ENCODE measurements around the gene SIGLEC9. TPM values are rescaled to one million over a fixed set of nuclear protein-coding genes. Genes with fewer than 3 reads are reported as not detected.

The SIGLEC9 gene
- total RNA-seq, 1 donor from 2014 or later, result 24.8 TPM

DNA sequence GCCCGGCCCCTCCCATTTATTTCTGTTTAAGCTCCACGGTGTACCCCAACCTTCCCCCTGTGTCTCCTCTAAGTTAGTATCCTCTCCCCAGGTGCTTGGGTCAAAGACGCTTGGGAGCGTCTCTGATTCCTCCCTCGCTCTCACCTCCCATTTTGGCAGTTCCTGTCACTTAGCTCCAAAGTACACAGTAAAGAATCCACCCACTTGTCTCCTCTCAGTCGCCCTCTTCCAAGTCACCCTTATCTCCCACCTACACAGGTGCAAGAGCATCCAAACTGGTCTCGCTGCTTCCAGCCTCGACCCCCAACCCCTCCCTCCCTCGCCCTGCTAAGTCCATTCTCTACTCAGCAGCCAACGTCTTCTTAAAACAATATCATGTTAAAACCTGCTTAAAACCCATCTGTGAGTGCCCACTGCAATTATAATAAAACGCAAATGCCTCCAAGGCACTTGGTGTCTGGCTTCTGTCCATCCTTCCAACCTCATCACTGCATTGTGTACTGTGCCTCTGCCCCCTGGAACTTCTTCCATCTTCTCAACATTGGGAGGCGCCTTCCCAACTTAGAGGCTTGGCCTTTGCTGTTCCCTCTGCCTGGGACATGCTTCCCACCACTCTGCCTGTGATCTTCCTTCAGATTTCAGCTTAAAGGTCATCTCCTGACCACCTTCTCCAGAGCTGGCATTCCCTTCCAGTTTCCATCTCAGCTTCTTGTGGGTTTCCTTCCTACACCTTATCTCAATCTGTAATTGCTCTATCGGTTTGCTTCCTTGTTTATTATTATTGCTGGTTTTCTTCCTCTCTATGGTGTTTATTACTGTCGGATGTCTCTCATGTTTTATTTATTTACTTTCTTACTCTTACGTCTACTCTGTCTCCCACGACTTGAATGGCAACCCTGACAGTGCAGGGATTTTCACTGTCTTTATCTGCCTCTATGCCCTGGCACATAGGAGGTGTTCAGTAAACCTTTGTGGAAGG lies 32.5 kb upstream of the SIGLEC9 start:
- intact Hi-C loops (cut with DNase I), result no loop called here
- no peak overlapping the region for H3K27ac ChIP-seq
- no peaks in the 10 kb centered on the region for H3K36me3 ChIP-seq
- ATAC-seq (no peak), DNase-seq (no peak)
- TF ChIP-seq, protein P1, sequence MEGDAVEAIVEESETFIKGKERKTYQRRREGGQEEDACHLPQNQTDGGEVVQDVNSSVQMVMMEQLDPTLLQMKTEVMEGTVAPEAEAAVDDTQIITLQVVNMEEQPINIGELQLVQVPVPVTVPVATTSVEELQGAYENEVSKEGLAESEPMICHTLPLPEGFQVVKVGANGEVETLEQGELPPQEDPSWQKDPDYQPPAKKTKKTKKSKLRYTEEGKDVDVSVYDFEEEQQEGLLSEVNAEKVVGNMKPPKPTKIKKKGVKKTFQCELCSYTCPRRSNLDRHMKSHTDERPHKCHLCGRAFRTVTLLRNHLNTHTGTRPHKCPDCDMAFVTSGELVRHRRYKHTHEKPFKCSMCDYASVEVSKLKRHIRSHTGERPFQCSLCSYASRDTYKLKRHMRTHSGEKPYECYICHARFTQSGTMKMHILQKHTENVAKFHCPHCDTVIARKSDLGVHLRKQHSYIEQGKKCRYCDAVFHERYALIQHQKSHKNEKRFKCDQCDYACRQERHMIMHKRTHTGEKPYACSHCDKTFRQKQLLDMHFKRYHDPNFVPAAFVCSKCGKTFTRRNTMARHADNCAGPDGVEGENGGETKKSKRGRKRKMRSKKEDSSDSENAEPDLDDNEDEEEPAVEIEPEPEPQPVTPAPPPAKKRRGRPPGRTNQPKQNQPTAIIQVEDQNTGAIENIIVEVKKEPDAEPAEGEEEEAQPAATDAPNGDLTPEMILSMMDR (IDR thresholded peaks at IDR 0.05), result no peak
- H3K9me3 ChIP-seq, result no peaks in the 10 kb centered on the region
- no peaks in the 10 kb centered on the region for H3K27me3 ChIP-seq (ENCODE audit: low read depth)
- H3K4me1 ChIP-seq, result no peaks in the 10 kb centered on the region
- H3K4me3 ChIP-seq, result no peak overlapping the region

DNA sequence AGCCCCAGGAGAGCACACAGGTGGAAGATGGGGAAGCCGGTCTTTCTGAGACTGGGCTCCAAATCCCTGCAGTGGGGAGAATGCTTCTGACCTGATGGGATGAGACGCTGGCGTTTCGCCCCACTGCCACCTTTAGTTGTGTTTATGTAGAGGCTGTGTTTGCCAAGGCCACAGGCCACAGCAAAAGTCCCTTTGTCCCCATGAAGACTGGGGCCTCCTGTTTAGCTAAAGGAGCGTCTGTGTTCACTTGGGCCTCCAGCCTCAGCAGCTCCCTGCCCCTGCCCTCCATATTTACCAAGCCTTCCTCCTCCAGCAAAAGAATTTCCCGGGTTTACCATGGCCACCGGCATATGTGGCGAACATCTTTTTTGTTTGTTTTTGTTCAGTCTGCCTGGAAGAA lies 31.6 kb upstream of the SIGLEC9 start:
- H3K36me3 ChIP-seq, result peaks cover 5% of the 10 kb centered on the region
- H3K4me3 ChIP-seq, result no peak overlapping the region
- no peaks in the 10 kb centered on the region for H3K27me3 ChIP-seq (ENCODE audit: low read depth)
- DNase-seq (no peak), ATAC-seq (no peak)
- intact Hi-C loops (cut with DNase I), result no loop called here
- no peaks in the 10 kb centered on the region for H3K9me3 ChIP-seq
- no peaks in the 10 kb centered on the region for H3K4me1 ChIP-seq
- H3K27ac ChIP-seq, result no peak overlapping the region
- TF ChIP-seq, protein P1 (IDR thresholded peaks at IDR 0.05), result no peak

DNA sequence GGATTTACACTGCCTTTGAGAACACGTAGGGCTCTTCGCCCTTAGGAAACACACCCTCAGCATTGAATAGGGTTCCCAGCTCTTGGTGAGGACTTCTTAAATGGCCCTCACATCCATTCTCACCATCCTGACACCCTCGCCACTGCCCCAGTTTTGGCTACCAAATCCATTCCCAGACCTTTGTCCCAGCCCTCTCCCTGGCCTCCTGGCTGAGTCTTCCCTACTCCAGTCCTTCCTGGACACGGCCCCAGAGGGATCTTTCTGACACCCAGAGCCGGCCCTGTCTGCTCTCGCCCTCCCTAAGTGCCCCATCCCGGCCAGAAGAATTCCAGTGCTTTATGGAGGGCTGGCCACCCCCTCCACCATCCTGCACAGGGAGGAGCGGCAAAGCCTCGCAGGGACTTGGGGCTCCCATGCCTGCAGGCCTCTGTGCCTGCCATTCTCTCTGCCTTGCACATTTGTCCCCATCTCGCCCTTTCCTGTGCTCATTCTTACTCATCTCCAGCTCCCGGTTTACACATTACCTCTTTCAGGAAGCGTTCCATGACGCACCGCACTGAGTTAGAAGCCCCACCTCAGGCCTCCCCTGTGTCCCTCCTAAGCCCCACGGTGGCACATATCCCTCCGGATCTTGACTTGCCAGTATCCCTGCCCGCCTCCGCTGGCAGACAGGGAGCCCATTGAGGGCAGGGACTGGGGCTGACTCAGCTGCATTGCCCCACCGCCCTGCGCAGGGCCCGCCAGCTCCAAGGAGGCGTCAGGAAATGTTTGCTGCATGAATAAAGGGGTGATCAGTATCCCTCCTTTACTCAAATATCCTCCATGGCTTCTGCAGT lies 31.0 kb upstream of the SIGLEC9 start:
- Histone ChIP-seq H3K36me3 (peaks cover 8% of the 10 kb centered on the region), H3K27ac (no peak overlapping the region), H3K9me3 (no peaks in the 10 kb centered on the region), H3K27me3 (ENCODE audit: low read depth) (no peaks in the 10 kb centered on the region), H3K4me1 (no peaks in the 10 kb centered on the region), H3K4me3 (no peak overlapping the region)
- TF ChIP-seq, protein P1 (IDR thresholded peaks at IDR 0.05), result no peak
- DNase-seq, result no peak
- intact Hi-C loops (cut with DNase I), result no loop called here
- no peak for ATAC-seq

DNA sequence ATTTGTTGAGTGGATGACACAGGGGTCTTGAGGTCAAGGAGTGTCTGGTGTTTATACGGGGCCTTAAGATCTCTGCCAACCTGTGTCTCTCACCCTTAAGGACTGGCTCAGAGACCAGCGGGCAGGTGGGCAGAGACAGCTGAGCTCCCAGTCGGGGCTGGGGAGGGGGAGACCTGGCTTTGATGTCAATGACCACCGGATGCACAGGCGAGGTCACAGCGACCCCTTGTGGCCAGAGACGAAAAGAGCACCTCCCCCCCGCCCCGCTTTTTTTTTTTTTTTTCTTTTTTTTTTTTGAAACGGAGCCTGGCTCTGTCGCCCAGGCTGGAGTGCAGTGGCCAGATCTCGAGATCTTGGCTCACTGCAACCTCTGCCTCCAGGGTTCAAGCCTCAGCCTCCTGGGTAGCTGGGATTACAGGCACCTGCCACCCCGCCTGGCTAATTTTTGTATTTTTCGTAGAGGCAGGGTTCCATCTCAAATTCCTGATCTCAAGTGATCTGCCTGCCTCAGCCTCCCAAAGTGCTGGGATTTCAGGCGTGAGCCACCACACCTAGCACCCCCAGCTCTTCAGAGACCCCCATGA lies 29.9 kb upstream of the SIGLEC9 start:
- Histone ChIP-seq H3K27ac (no peak overlapping the region), H3K4me3 (no peak overlapping the region), H3K27me3 (ENCODE audit: low read depth) (no peaks in the 10 kb centered on the region), H3K36me3 (peaks cover 8% of the 10 kb centered on the region), H3K4me1 (no peaks in the 10 kb centered on the region), H3K9me3 (no peaks in the 10 kb centered on the region)
- peak in 1 of 2 donors; percentile 19 for ATAC-seq
- intact Hi-C loops (cut with DNase I), result no loop called here
- peak; percentile 57 for DNase-seq
- TF ChIP-seq, protein P1 (IDR thresholded peaks at IDR 0.05), result peak; percentile 65

DNA sequence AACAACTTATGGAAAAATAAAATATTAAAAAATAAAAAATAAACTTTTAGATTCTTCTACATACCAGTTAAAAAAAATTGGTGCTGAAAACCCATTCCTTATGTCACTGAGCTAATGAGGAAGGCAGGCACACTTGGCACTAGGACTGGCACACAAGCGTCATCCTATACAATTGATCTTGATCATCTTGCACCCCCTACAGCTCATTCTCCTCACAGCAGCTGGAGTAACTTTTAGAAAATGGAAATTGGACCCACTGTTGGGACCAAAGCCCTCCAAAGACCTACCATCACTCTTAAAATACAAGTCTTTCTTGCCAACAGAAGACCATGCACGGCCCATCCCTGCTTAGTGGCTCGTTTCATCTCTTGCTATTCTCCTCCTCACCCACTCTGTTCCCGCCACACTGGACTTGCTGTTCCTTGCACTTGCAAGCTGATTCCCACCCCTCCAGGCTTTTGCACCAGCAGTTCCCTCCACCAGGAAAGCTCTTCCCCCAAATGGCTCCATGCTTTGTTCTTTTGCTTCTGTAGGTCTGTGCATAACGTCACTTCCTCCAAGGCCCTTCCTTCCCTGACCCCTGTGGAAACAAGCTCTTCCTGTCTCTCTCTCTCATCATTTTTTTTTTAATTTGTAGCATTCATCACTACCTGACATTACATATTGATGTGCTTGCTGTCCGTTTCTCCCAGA lies 28.1 kb upstream of the SIGLEC9 start:
- H3K9me3 ChIP-seq, result no peaks in the 10 kb centered on the region
- H3K4me3 ChIP-seq, result no peak overlapping the region
- DNase-seq (no peak), ATAC-seq (no peak)
- intact Hi-C loops (cut with DNase I), result no loop called here
- TF ChIP-seq, protein P1 (IDR thresholded peaks at IDR 0.05), result no peak
- no peaks in the 10 kb centered on the region for H3K4me1 ChIP-seq
- H3K27me3 ChIP-seq (ENCODE audit: low read depth), result no peaks in the 10 kb centered on the region
- H3K27ac ChIP-seq, result no peak overlapping the region
- H3K36me3 ChIP-seq, result peaks cover 23% of the 10 kb centered on the region
